ENCODE measurements around the gene PCDH1.

Gene PCDH1

DNA sequence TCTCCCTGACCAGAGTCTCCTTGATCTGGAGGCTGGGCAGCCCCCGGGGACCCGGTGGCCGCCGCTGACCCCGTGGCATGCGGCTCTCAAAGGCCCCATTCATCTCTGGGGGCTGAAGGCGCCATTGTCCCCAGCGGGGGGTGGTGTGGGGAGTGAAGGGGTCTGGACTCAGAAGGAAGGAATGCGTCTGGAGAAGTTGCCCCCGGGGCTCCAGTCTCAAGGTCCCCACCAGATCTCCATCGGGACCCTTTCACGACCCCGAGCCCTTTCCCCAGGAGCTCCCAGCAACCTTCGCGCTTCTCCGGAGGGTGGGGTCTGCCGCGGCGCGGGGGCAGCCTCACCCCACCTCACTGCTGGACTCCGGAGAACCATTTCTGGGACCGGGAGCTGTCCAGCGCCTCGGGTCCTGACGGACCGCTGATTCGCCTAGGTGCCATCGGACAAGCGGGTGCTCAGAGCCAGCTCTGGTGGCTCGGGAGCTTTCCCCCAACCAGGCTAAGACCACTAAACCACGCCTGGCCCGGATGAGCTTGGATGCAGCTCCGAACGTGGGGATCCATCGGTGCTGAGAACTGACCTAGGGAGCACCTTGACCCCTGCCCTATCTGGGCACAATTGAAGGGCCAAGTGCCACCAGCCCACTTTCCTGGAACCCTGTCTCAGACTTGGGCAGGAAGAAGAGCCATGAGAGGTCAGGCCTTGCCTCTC is 5.1 kb upstream of the PCDH1 start:
- Histone ChIP-seq H3K4me1 (ENCODE audit: insufficient read depth, low read length) (peaks cover 64% of the 10 kb centered on the region), H3K27me3 (ENCODE audit: insufficient read depth, low read length) (no peaks in the 10 kb centered on the region), H3K36me3 (ENCODE audit: insufficient read depth, low read length) (no peaks in the 10 kb centered on the region), H2AFZ (ENCODE audit: low read depth, low read length) (peak overlapping the region; percentile 11), H3K9me3 (ENCODE audit: low read length) (no peaks in the 10 kb centered on the region), H3K4me3 (ENCODE audit: low read length) (peak overlapping the region; percentile 51)

GRCh38 chr5:141882594-141883183 is 4.5 kb upstream of the PCDH1 start:
- Histone ChIP-seq H3K27me3 (ENCODE audit: insufficient read depth, low read length) (no peaks in the 10 kb centered on the region), H3K9me3 (ENCODE audit: low read length) (no peaks in the 10 kb centered on the region), H3K36me3 (ENCODE audit: insufficient read depth, low read length) (no peaks in the 10 kb centered on the region), H3K4me1 (ENCODE audit: insufficient read depth, low read length) (peaks cover 64% of the 10 kb centered on the region), H3K4me3 (ENCODE audit: low read length) (peak overlapping the region; percentile 51), H2AFZ (ENCODE audit: low read depth, low read length) (peak overlapping the region; percentile 11)

- Histone ChIP-seq H3K4me3 (ENCODE audit: low read length) (peak overlapping the region; percentile 51), H3K36me3 (ENCODE audit: insufficient read depth, low read length) (no peaks in the 10 kb centered on the region), H3K27me3 (ENCODE audit: insufficient read depth, low read length) (no peaks in the 10 kb centered on the region), H3K4me1 (ENCODE audit: insufficient read depth, low read length) (peaks cover 70% of the 10 kb centered on the region), H3K9me3 (ENCODE audit: low read length) (no peaks in the 10 kb centered on the region), H2AFZ (ENCODE audit: low read depth, low read length) (no peak overlapping the region)
Measured at GRCh38 chr5:141881886-141882285, 3.7 kb upstream of the PCDH1 start.

- H2AFZ ChIP-seq (ENCODE audit: low read depth, low read length): no peak overlapping the region
- no peaks in the 10 kb centered on the region for H3K27me3 ChIP-seq (ENCODE audit: insufficient read depth, low read length)
- H3K9me3 ChIP-seq (ENCODE audit: low read length): no peaks in the 10 kb centered on the region
- peak overlapping the region; percentile 51 for H3K4me3 ChIP-seq (ENCODE audit: low read length)
- H3K4me1 ChIP-seq (ENCODE audit: insufficient read depth, low read length): peaks cover 76% of the 10 kb centered on the region
- H3K36me3 ChIP-seq (ENCODE audit: insufficient read depth, low read length): no peaks in the 10 kb centered on the region
Measured at GRCh38 chr5:141880961-141881801, 3.0 kb upstream of the PCDH1 start.

- H3K4me3 ChIP-seq (ENCODE audit: low read length): no peak overlapping the region
- H3K27me3 ChIP-seq (ENCODE audit: insufficient read depth, low read length): no peaks in the 10 kb centered on the region
- H2AFZ ChIP-seq (ENCODE audit: low read depth, low read length): no peak overlapping the region
- no peaks in the 10 kb centered on the region for H3K36me3 ChIP-seq (ENCODE audit: insufficient read depth, low read length)
- peaks cover 76% of the 10 kb centered on the region for H3K4me1 ChIP-seq (ENCODE audit: insufficient read depth, low read length)
- H3K9me3 ChIP-seq (ENCODE audit: low read length): no peaks in the 10 kb centered on the region
Measured at GRCh38 chr5:141879941-141880738, 1.9 kb upstream of the PCDH1 start.

DNA sequence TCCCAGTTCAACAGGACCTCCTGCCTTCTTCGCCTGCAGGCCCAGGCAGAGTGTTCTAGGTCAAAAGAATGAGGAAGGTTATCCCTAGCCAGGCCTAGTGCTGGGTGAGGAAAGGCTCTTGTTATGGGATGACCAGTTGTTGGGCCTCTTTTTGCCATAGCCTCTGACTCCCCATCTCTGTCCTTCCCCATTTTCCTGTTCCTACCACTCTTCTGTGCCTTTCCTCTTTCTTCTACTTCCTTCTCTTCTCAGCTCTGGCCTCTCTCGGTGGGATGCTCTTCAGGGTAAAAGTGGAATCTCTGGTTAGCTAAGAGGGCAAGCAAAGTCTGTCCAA is 1.2 kb upstream of the PCDH1 start:
- Histone ChIP-seq H3K9me3 (ENCODE audit: low read length) (no peaks in the 10 kb centered on the region), H3K27me3 (ENCODE audit: insufficient read depth, low read length) (no peaks in the 10 kb centered on the region), H3K36me3 (ENCODE audit: insufficient read depth, low read length) (no peaks in the 10 kb centered on the region), H2AFZ (ENCODE audit: low read depth, low read length) (no peak overlapping the region), H3K4me1 (ENCODE audit: insufficient read depth, low read length) (peaks cover 72% of the 10 kb centered on the region), H3K4me3 (ENCODE audit: low read length) (no peak overlapping the region)

- H3K9me3 ChIP-seq (ENCODE audit: low read length): no peaks in the 10 kb centered on the region
- peak overlapping the region; percentile 67 for H3K4me3 ChIP-seq (ENCODE audit: low read length)
- peaks cover 71% of the 10 kb centered on the region for H3K4me1 ChIP-seq (ENCODE audit: insufficient read depth, low read length)
- H3K27me3 ChIP-seq (ENCODE audit: insufficient read depth, low read length): no peaks in the 10 kb centered on the region
- H3K36me3 ChIP-seq (ENCODE audit: insufficient read depth, low read length): no peaks in the 10 kb centered on the region
- peak overlapping the region; percentile 59 for H2AFZ ChIP-seq (ENCODE audit: low read depth, low read length)
Measured at GRCh38 chr5:141878711-141879425, 658 bp upstream of the PCDH1 start.

- Histone ChIP-seq H3K4me1 (ENCODE audit: insufficient read depth, low read length) (peaks cover 59% of the 10 kb centered on the region), H3K27me3 (ENCODE audit: insufficient read depth, low read length) (no peaks in the 10 kb centered on the region), H2AFZ (ENCODE audit: low read depth, low read length) (no peak overlapping the region), H3K4me3 (ENCODE audit: low read length) (peak overlapping the region; percentile 56), H3K36me3 (ENCODE audit: insufficient read depth, low read length) (no peaks in the 10 kb centered on the region), H3K9me3 (ENCODE audit: low read length) (no peaks in the 10 kb centered on the region)
Measured at GRCh38 chr5:141877356-141878185, 639 bp downstream of the PCDH1 start.

- Histone ChIP-seq H3K36me3 (ENCODE audit: insufficient read depth, low read length) (no peaks in the 10 kb centered on the region), H3K9me3 (ENCODE audit: low read length) (no peaks in the 10 kb centered on the region), H3K27me3 (ENCODE audit: insufficient read depth, low read length) (no peaks in the 10 kb centered on the region), H2AFZ (ENCODE audit: low read depth, low read length) (peak overlapping the region; percentile 67), H3K4me3 (ENCODE audit: low read length) (peak overlapping the region; percentile 56), H3K4me1 (ENCODE audit: insufficient read depth, low read length) (peaks cover 52% of the 10 kb centered on the region)
Measured at GRCh38 chr5:141876628-141877355, 1.4 kb downstream of the PCDH1 start.

GRCh38 chr5:141875795-141876627 is 2.2 kb downstream of the PCDH1 start:
- peaks cover 44% of the 10 kb centered on the region for H3K4me1 ChIP-seq (ENCODE audit: insufficient read depth, low read length)
- no peaks in the 10 kb centered on the region for H3K36me3 ChIP-seq (ENCODE audit: insufficient read depth, low read length)
- H3K27me3 ChIP-seq (ENCODE audit: insufficient read depth, low read length): no peaks in the 10 kb centered on the region
- H3K4me3 ChIP-seq (ENCODE audit: low read length): peak overlapping the region; percentile 56
- peak overlapping the region; percentile 67 for H2AFZ ChIP-seq (ENCODE audit: low read depth, low read length)
- H3K9me3 ChIP-seq (ENCODE audit: low read length): no peaks in the 10 kb centered on the region
